T-helper 1 cell treated with Interleukin-12 subunit alpha and Interleukin-12 subunit beta and Interleukin-4 antibody, amounts not matched to agents 30 ng/mL and 1 ng/mL, for 36 hours (primary cell): ENCODE data around the gene GAB2. TPM values are rescaled to one million over a fixed set of nuclear protein-coding genes. Genes with fewer than 3 reads are reported as not detected.

ENCODE experiments used
- intact Hi-C: fragments of 100-400 bp; cut with micrococcal nuclease; formaldehyde crosslinking; loops from one replicate; pipeline ENCODE4 v1.15.1; 2024
- total RNA-seq: library from RNA; stranded (reverse); gene quantifications from 2 replicates; pipeline ENCODE4 v1.2.3, GENCODE V29; 2022

GAB2 gene
- total RNA-seq, 1 donor from 2014 or later, result 50.6 TPM

DNA sequence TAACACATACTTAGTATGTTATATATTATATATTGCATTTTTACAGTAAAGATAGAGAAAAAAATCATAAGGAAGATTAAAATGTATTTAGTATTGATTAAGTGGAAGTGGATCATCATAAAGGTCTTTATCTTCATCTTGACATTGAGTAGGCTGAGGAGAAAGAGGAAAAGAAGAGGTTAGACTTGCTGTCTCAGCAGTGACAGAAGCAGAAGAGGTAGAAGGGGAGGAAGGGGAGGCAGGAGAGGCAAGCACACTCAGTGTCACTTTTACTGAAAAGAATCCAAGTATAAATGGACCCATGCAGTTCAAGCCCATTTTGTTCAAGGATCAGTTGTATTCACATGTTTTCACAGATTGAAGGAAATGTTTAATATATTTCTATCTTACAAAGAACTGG, 69.7 kb downstream of the GAB2 start:
- intact Hi-C loops, result loop anchor here (1.0 kb wide), 1 partner anchor 8 kb away; no protein-coding TSS in a partner anchor

DNA sequence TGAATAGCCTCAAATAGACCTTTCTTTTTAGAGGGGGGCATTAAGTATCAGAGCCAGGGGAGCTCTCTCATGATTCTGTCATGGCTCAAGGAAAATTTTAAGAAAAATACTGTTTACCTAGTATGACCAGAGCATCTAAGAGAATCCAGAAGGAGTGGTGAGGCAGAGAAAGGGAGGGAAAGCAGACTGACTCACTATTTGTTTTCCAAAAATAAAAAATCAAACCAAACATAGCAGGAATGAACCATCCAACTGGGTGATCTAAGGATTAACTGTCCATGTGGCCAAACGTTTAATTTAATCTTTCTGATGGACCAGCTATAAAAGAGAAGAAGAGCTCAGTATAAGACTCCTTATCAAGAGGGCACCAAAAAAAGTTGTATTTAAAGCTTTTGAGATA, 70.8 kb downstream of the GAB2 start:
- intact Hi-C loops, result no loop called here

DNA sequence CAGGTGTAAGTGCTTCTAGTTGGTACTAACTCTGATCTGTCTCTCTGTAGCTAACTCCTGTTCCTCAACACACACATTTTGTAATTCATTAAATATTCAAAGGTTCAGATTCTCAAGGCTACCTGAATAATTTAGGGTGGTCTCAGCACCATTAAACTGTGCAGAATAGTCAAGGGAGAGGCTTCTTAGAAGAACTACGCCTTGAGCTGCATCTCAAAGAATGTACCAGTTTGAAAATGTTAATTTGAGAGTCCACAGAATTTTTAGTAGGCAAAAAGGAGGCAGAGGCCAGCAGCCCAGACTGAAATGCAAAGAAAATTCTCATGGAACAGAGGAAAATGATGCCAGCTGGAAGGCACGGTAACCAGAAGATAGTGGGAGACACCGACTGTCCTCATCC, 72.2 kb downstream of the GAB2 start:
- intact Hi-C loops, result no loop called here

DNA sequence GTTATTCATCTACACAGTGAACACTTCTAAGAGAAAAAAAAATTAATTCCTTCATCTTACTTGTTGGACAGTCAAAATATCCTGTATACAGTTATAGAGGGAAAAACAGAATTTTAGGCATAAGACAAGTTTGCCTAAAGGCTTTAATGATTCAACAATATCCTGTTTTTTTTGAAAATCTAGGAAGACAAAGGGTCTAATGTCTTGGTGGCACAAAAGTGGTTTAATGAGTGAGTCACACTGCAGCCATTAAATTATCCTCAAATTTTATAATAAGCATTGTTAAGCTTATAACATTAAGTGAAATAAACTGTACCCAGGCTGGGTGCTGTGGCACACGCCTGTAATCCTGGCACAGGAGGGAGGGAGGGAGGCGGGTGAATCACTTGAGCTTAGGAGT, 72.9 kb downstream of the GAB2 start:
- intact Hi-C loops, result loop anchor here (5.0 kb wide), 1 partner anchor 117 kb away; no protein-coding TSS in a partner anchor

DNA sequence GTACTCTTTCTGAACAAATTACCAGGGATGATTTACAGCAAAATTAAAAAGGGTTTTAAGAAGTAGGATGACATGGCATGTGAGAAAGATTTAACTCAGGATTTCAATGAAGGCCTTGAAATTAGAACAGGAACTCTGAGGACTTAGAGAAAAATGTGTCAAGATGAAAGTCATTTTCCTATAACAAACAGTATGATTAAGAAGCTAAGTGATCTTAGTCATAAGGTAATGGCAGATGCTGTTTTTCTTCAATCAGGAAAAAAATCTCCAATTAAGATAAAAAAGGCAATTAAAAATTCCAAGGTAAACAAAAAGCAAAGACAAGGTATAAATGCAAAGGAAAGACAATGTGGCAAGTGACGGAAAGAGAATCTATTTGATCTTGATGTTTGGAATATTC, 73.5 kb downstream of the GAB2 start:
- intact Hi-C loops, result loop anchor here (5.0 kb wide), 1 partner anchor 117 kb away; no protein-coding TSS in a partner anchor

DNA sequence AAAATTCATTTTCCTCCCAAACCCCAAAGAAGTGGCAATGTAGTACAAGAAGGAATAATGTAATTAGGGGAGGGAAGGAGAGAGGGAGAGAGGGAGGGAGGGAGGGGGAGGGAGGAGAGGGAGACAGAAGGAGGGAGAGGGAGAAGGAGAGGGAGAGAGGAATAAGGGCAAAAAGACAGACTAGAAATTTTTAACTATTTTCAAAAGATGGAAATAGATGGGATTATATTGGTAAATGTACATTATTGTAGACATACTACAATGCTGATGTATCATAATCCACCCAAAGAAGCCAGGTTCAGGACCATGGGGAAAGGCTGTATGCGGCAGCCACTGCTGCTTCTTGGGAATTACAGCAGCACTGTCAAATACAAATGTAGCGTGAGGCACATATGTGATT, 74.3 kb downstream of the GAB2 start:
- intact Hi-C loops, result loop anchor here (5.0 kb wide), 1 partner anchor 116 kb away; no protein-coding TSS in a partner anchor

DNA sequence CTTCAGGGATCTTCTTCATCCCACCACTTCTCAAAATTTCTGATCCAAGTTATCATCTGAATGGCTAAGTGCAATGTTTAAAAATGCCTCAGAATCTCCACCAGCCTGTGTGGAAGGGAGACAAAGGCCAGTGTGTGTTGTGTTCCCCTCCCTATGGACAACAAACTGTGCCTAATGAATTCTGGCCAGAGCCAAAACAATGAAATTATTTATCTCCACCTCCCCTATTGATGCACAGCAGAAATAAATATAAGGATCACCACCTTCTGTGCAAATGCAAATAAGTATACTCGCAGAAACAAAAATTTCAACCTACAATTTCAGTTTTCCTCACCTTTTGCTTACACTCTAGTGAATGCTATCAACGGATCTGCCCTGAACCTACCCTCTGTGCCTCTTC, 75.8 kb downstream of the GAB2 start:
- intact Hi-C loops, result loop anchor here (5.0 kb wide), 1 partner anchor 115 kb away; no protein-coding TSS in a partner anchor

DNA sequence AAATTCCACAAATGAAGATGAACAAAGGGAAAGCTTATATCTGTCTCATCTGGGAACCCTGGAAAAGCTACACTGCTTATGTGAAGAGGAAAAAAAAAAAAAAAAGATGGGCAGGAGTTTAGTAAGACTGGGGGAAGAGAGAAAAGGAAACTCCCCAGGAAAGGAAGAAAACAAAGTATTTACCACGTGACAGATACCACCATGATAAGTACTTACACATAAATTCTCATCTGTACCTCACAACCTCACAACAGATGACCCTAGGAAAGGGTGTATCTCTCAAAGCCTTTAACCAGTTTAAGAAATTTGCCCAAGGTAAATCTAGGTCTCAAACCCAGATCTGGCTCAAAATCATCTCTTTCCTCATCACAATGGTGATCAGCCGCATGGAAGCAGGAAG, 77.1 kb downstream of the GAB2 start:
- intact Hi-C loops, result loop anchor here (1.0 to 5.0 kb wide), 5 partner anchors 8 to 113 kb away; partner anchors contain the start of gene GAB2

DNA sequence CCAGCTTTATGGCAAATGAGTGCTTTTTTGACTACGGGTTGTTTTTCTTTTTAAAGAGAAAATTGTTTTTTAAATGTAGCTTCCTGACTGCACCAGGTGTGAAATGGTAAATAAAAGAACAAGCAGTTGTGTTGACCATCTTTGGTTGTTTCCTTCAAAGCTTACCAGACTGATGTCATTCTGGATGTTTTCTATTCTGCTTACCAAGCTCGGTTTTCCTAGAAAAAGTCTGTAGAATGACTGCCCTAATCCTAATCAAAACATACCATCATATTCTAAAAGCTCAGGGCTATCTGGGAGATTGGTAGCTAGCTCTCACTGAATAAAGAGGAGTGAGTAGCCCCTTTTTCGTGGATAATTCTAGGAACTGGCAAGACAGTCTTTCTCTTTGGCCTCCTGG, 77.7 kb downstream of the GAB2 start:
- intact Hi-C loops, result loop anchor here (1.0 to 5.0 kb wide), 6 partner anchors 8 to 113 kb away; partner anchors contain the start of gene GAB2

DNA sequence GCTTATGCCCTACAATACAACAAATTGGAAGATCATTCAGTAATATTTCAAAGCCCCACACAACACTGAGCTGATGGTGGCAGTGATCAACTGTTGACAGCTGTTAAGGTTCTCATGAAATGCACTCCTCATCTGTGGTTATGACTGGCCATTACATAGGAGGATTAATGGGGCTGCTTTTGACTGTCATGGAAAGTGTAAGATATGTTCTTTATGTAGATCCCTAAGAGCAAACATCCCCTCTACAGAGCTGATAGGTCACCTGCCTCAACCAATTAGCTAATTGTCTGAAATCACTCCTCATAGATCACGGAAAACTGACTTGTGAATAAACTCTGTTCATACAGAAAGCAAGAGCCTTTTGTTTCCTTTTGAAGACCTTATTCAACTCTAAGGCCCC, 78.1 kb downstream of the GAB2 start:
- intact Hi-C loops, result loop anchor here (1.0 kb wide), 1 partner anchor 47 kb away; no protein-coding TSS in a partner anchor

DNA sequence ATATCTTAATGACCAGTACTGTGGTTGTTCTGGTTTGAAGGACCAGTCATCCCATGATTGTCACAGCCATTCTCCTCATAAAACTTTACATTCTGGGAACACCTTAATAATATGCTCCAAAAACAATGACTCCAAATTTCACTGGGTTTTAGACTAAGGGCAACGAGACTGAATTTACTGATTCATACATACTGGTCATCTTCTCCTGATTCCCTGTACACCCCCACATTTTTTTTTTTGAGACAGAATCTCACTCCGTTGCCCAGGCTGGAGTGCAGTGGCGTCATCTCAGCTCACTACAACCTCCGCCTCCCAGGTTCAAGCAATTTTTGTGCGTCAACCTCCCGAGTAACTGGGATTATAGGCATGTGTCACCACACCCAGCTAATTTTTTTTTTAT, 78.9 kb downstream of the GAB2 start:
- intact Hi-C loops, result loop anchor here (1.0 kb wide), 1 partner anchor 46 kb away; no protein-coding TSS in a partner anchor

DNA sequence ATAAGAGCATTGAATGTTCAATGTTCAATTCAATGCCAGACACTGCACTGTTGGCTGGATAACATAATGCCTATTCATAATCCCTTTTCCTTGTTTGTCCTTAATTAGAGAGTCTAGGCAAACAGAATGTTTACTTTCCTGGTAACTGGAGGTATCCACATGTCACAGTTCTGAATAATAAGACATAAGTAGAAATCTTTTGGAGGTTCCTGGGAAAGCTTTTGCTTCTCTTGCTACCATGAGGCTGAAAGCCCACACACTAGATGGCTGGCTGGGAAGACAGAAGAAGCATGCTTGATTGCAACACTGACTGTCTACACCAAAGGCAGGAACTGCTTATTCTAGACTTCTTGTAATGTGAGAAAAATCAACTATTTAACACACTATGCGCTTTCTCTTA, 79.5 kb downstream of the GAB2 start:
- intact Hi-C loops, result no loop called here

DNA sequence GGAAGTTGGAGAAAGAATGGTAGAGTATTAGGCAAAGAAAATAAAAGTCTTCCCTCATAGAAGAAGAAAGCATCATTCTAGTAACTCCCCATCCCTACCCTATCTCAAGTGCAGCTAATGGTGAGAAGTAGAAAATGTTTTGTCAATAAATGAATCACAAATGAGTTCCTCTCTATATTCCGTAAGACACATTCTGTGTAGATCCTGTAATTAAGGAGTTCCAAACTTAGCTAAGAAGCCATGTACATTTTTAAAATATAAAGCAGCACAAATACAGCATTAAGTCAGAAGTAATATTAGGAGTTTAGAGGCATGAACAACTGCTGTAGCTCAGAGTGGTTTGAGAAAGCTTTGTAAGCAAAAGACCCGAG, 80.1 kb downstream of the GAB2 start:
- intact Hi-C loops, result no loop called here

DNA sequence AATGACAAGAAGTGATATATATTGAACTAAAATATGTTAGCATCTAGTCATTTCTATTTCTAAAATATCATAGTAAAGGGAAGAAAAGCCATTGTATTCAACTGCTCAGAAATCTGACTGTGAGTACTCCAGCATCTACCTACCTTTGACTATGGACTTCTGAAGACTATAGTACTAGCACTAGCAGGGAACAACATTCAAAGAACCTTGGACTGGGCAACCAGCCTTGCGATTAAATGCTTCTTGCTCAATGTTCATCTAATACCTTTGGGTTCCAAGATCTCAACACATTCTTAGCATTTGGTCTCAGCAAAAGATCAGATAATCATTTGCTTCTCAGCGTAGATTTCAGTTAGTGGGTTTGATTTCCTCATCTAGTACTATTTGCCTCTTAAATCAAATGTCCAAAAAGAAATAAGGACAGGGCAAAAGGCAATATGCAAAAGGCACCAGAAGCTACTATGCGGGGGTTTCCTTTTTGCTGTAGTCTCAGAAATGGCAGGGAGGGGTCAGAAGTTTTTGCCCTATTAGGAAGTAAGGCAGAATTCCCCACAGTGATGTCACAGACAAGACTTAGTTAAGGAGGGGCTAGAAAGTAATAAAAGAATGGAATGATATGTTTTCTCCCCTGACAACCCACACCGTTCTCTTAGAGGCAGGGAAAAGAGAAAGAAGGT, 80.6 kb downstream of the GAB2 start:
- intact Hi-C loops, result no loop called here

DNA sequence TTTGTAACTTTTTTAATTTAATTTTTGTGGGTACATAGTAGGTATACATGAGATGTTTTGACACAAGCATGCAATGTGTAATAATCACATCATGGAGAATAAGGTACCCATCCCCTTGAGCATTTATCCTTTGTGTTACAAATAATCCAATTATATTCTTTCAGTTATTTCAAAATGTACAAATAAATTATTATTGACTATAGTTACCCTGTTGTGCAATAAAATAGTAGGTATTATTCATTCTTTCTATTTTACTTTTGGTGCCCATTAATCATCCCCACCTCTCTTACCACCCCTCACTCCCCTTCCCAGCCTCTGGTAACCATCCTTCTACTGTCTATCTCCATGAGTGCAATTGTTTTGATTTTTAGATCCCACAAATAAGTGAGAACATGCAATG, 83.5 kb downstream of the GAB2 start:
- intact Hi-C loops, result no loop called here

DNA sequence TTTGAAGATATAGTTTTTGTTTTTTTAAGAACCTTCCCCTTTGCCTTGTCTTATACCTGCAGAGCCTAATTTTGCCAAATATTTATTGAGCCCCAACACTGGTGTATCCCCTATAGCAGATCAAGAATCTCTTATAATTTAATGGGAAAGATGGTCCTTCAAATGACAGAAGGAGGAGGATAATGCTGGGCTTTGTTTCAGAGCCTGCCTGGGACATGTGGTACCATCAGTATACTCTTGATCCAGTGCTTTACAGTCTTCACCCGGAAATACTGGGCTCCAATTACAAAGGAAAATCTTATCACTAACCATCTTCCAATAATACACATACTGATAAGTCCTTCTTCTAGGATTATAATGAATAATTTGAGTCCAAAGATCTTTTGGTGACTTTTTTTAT, 84.7 kb downstream of the GAB2 start:
- intact Hi-C loops, result loop anchor here (1.0 kb wide), 1 partner anchor 7 kb away; no protein-coding TSS in a partner anchor

DNA sequence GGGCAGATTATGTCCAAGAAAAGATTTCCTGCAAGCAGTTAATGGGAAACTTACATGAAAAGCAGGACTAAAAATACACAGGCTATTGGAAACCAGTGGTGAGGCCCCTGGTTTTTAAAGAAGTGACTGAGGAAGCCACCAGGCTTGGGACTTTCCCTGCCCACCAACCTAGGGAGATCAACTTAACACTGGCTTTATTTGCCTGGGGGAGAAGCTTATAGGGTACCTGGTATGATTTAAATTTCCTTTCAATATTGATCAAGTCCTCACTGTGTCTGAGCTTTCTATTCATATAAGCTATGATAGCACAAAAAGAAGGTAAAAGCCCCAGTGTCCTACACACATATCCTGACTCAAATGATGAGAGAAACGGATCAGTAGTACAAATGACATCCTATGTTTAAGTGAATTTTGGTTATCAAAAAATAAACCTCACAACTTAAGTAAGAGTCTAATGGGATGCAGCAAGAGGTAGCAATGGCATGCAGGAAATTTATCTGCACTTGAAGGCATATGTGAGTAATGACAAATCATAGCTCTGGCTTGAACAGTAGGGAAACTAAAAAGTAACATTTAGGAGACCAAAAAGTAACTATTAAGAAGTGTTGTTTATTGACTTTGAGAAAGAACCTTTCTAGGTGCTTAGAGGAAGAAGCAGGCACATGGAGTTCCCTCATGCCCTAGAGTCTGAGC, 85.3 kb downstream of the GAB2 start:
- intact Hi-C loops, result loop anchor here (1.0 kb wide), 1 partner anchor 8 kb away; no protein-coding TSS in a partner anchor

DNA sequence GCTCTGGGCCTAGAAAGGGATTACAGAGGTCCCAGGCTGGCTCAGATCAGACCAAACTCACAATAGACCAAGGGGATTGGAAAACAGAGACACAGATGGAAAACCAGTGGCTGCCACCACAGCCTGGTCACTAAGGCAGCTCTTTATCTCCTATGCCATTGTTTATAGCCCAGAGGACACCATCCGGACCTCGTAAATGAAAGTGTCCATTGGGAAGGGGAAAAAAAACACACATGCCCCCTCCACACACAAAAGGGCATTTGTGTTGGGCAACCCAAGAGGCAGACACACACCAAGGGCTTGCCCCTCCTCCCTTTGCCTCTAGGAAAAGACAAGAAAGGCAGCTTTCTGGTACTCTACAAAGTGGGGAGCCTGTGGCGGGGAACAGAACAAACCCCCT, 85.9 kb downstream of the GAB2 start:
- intact Hi-C loops, result loop anchor here (1.0 kb wide), 1 partner anchor 9 kb away; no protein-coding TSS in a partner anchor

DNA sequence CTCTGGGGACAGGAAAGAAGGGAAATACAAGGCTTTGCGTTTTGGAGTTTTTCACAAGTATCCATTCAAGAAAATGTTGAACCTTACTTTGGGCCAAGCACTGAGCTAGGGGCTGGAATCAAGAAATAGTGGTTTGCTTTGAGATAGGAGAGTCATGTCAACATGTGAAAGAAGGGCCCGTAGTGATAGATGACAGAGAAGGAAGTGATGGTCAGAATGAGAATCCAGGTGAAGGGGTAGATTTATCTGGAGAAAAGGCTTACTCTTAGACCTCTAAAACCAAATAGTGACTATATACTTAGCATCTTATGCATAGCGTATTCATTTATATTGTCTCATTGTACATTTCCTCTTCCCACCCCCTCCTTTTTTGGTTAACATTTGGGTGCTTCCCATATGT, 87.3 kb downstream of the GAB2 start:
- intact Hi-C loops, result no loop called here

DNA sequence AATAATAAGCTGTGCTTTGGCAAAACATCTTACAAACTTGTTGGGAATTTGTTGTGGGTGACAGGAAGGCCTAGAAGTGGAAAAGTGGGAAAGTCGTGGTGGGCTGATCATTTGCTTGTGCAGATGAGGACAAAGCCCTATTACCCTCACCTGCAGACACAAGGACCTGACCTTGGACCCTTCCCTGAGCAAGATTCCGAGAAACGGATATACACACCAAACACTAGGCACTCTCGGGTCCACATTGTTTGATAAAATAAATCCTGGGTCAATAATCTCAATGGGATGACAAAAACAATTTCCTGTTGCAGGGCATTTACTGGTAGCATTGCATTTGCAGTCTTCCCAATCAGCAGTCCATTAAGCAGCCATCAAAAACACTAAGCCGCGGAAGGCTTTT, 89.7 kb downstream of the GAB2 start:
- intact Hi-C loops, result no loop called here

DNA sequence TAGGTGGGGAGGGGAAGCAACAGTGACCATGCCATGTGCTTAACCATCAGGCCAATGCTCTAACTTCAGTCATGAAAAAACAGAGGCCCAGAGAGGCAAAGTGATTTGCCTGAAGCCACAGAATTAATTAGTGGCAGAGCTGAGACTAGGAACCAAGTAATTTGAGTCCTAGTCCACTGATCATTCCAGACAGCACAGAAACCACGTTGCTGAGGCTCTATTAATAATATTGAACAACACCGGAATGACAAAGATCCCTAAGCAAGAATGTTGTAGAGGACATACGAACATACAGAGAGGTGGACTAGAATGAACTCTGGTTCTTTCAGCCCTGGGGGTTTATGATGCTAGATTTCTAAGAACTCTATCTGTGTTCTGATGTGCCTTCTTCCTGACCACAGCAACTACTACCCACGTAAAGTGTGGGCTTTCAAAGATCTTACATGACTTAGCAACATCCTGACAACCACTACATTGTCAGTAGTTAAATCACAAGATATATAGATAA, 92.3 kb downstream of the GAB2 start:
- intact Hi-C loops, result loop anchor here (1.0 kb wide), 5 partner anchors 10 to 72 kb away; no protein-coding TSS in a partner anchor

DNA sequence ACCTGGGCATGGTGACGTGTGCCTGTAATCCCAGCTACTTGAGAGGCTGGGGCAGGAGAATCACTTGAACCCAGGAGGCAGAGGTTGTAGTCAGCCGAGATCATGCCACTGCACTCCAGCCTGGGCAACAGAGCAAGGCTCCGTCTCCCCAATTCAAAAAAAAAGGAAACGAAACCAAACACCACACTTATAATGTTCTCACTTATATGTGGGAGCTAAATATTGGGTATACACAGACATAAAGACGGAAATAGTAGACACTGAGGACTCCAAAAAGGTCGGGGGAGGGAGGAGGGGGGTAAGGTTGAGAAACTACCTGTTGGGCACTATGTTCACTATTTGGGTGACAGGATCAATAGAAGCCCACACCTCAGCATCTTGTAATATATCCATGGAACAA, 94.3 kb downstream of the GAB2 start:
- intact Hi-C loops, result no loop called here
